B cell (primary cell): ENCODE data around the gene RIMBP2.

ENCODE experiments used
- CTCF ChIP-seq: fragments of 200-600 bp; IDR thresholded peaks from one replicate; pipeline ENCODE4 v1.8.0; 2022; ENCODE audit warnings: antibody characterized with exemption, mild to moderate bottlenecking
- EZH2 ChIP-seq: IDR thresholded peaks from 2 replicates; pipeline ENCODE4 v1.6.1; 2012; ENCODE audit warnings: borderline replicate concordance, low read depth, mild to moderate bottlenecking, moderate library complexity, low read length; ENCODE audit not compliant: insufficient read depth, poor library complexity, severe bottlenecking

GRCh38 chr12:130500835-130501330 is 215.2 kb downstream of the RIMBP2 start:
- TF ChIP-seq CTCF (no peak), EZH2 (no peak)
